GM04503 (cell line): ENCODE data around the gene AGPAT4.
A peak's percentile ranks its signal among the peaks of the same experiment; 100 is the strongest.

Experiments
- DNase-seq: peaks from one replicate; pipeline ENCODE4 v3.0.0-alpha.2; 2012; ENCODE audit warnings: low read depth

Gene AGPAT4

DNA sequence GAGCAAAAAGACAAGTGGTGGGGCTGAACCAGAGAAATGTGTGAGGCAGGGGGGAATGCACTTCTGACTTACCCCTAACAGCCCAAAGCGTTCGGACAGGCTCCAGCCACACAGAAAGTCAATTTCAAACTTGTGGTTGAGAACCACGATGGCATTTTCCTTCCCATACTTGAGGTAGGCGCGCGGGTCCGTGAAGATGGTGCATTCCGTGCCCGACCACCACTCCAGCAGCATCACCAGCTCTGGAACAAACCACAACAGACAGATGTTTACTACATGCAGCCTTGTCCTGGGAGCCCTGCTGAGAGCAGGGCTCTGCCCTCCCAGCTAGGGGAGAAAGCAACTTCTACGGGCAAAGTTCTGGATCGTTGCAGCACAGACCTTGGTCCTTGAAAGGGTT, 107.7 kb downstream of the AGPAT4 start:
- DNase-seq = no peak

DNA sequence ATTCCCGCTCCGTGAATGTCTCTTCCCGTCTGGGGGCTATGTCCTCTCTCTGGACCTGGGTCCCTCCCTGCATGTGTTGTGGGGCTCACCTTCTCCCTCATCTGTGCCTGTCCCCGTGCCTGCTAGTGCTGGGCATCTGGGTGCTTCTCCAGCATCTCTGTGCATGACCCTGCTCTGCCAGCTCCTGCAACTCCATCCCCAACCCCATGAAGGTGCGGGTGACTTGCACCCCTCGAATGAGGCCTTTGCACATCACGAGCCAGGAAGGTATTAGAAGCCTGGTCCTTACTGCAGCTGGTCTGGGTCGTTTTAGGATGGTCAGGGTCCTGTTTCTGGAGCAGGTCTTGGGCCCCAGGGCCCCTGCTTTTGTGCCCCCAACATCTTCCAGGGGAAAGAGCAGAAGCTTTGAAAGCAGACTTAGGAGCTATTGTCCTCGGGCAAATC, 109.7 kb downstream of the AGPAT4 start:
- no peak for DNase-seq

GRCh38 chr6:161163466-161164181, 110.2 kb downstream of the AGPAT4 start:
- no peak for DNase-seq

DNA sequence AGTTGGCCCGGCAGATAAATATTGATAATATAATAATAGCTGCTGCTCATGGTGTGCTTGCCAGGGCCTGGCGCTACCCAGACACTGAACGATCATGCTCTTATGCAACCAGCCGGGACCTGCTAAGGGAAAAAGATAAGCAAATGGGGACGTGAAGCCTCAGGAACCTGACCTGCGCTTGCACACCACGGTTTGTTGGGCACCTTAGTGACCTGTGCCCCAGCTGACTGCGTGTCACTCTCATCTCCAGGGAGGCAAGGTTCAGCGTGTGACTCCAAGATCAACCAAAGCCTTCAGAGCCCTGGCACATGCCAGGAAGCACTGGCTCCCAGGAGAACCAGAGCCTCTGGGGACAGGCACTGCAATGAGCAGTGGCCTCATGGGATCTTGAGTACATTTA, 111.1 kb downstream of the AGPAT4 start:
- DNase-seq = no peak

GRCh38 chr6:161161889-161162624, 111.8 kb downstream of the AGPAT4 start:
- peak; percentile 71 for DNase-seq

- no peak for DNase-seq
Measured at GRCh38 chr6:161161121-161161520, 112.7 kb downstream of the AGPAT4 start.

- DNase-seq = no peak
Measured at GRCh38 chr6:161154796-161155335, 119.0 kb downstream of the AGPAT4 start.

DNA sequence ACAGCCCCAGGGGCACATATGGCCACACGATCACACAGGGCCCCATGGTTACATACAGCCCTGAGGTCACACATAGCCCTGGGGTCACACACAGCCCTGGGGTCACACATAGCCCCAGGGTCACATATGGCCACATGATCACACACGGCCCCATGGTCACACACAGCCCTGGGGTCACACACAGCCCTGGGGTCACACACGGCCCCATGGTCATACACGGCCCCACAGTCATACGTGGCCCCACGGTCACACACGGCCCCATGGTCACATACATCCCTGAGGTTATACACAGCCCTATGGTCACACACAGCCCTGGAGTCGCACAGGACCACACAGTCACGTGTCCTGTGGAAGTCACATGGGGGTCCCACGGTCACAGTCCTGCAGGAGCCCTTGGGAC, 120.1 kb downstream of the AGPAT4 start:
- no peak for DNase-seq

DNA sequence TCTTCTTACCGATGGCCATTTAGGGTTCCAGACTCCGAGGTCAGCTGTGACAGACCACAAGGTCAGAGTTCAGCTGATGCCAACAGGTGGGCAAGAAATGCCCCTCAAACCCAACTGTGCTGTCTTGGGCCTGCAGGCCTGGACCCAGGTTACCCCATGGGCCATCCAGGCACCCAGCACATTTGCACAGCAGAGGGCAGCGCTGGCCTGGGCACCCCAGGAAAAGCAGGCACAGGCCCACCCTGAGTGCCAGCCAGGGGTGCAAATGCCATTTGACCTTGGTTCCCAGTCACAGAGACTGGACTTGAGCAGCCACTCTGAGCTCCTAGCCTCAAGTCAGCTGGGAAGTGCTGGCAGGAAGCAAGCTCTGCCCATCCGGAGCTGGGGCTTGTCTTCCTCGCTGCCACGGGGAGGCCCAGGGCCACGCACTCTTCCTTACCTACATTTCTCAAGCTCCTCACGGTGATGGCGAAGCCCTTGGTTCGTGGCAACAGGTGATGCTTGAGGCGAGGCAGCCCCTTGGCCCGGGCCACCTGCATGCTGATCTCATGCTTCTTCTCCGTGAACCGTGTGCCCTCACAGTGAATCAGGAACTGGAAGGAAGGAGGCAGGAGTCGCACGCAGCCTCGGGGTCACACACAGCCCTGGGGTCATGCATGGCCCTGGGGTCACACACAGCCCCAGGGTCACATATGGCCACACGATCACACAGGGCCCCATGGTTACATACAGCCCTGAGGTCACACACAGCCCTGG, 120.8 kb downstream of the AGPAT4 start:
- DNase-seq = no peak

- DNase-seq = no peak
Measured at GRCh38 chr6:161152527-161152862, 121.4 kb downstream of the AGPAT4 start.

GRCh38 chr6:161151660-161152526, 122.0 kb downstream of the AGPAT4 start:
- DNase-seq = no peak

- DNase-seq = no peak
Measured at GRCh38 chr6:161151059-161151645, 122.7 kb downstream of the AGPAT4 start.

- no peak for DNase-seq
Measured at GRCh38 chr6:161150566-161150965, 123.3 kb downstream of the AGPAT4 start.

DNA sequence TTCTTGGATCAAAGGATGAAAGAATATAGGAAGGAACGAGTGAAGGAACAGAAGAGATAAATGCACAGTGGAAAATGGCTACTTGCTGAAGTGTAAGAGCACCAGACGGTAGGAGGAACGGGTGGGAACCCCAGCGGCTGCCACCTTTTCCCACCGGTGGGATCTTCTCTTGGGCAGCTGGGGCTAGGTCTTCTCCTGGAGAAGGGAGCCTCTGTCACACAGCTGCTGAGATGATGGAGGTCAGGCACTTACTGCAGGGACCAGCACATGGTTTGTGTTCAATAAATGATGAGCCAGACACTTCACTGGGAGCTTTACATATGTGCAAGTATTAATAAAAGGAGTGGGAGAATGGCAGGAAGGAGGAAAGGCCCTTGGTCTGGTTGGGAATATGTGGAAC, 123.7 kb downstream of the AGPAT4 start:
- DNase-seq = no peak

DNA sequence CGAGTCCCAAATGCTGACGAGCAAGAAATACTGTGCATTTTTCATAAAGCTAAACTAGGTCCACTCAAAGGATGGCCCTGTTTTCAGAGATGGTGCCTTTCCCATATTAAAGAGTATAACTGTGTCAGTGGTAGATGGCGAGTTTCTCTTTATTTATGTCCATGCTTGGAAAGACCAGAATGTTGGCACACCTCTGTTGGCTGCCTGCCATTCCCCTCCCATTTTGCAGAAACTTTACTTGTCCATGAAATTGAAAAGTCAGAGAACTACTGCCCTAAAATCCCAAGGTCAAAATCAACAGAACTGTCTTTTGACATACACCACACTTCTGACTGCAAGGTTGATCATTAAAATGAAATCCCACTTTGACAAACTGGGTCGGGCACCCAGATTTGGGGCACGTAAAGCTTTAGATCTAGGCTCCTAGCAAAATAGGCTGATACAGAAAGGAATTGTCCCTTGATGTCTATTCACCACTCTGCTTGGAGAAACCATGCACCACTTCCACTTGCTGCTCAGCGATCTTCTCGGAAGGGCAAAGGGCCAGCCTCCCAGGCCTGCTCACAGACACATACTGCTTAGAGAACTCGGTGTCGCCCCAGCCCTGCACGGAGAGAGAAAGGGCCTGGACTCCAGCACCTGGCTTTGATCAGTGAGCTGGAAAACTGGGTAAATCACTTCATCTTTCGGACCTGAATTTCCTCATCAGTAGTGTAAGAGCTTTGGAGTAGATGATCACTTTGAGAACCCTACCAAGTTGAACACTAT, 130.0 kb downstream of the AGPAT4 start:
- DNase-seq = no peak

DNA sequence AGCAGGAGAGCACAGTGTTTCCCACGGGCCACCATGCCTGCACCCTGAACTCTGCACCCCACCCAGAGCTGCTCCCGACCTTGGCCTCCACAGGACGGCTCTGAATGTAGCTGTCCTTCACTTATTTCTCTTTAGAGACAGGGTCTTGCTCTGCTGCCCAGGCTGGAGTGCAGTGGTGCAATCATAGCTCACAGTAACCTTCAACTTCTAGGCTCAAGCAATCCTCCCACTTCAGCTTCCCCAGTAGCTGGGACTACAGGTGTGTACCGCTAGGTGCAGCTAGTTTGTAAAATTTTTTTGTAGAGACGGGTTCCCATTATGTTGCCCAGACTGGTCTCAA, 130.9 kb downstream of the AGPAT4 start:
- no peak for DNase-seq

- no peak for DNase-seq
Measured at GRCh38 chr6:161141173-161141572, 132.7 kb downstream of the AGPAT4 start.

GRCh38 chr6:161140554-161140875, 133.3 kb downstream of the AGPAT4 start:
- DNase-seq = no peak

DNA sequence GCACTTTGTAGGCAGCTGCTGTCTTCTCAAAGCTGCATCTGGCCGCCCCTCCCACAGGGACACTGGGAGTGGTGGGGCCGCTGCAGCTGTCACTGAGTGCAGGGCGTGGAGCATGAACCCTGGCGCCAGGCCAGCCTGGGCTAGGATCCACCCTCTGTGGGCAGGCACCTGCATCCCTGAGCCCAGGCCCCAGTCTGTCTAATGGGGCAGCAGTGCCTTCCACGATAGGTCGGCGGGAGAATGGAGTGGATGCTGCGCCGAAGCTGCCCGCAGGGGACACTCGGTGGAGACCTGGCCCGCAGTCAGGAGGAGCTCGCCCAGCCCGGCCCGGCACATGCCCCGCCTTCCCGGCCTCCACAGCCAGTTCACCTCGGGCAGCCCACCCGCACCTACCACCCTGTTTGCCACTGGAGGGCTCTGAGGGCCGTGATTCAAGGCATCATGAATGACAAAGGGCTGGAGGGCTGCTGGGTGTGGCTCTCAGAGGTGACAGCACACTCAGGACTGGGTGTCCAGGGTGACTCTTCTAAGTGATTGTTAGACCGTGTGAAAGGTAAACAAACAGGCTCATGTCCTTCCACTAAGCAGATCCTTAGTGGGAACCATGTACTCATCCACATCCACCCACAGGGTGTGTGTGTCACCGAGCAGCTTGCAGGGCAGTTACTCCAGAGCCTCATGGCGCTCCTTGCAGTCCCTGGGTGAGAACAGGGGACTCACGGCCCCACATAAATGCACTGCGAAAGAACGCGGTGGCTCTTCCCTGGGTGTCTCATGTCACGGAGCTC, 133.9 kb downstream of the AGPAT4 start:
- DNase-seq = no peak

DNA sequence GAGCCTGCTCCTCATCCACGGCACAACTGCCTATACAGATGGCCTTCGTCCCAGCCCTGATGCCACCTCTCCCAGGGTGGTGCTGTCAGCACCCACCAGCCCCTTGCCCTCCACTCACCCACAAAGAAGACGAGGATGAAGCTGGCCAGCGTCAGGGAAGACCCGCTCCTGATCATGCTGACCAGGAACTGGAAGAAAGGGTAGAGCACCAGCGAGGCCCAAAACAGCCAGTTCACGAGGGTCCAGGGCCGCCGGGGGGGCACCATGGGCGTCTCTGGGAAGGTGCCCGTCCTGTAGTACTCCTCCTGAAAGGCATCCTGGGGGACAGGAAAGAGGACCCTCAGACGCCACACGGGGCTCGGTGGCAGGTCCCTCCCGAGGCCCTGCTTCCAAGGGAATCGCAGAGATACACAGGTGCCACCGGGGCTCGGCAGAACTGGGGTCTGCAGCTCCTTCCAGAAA, 134.5 kb downstream of the AGPAT4 start:
- DNase-seq = no peak
